ENCODE measurements around the gene FAM53C.
"Not testable (repeated sequence)": the region's sequence is repeated elsewhere in the genome, so short reads cannot be mapped to it uniquely, and the experiment has no call there.

FAM53C gene

DNA sequence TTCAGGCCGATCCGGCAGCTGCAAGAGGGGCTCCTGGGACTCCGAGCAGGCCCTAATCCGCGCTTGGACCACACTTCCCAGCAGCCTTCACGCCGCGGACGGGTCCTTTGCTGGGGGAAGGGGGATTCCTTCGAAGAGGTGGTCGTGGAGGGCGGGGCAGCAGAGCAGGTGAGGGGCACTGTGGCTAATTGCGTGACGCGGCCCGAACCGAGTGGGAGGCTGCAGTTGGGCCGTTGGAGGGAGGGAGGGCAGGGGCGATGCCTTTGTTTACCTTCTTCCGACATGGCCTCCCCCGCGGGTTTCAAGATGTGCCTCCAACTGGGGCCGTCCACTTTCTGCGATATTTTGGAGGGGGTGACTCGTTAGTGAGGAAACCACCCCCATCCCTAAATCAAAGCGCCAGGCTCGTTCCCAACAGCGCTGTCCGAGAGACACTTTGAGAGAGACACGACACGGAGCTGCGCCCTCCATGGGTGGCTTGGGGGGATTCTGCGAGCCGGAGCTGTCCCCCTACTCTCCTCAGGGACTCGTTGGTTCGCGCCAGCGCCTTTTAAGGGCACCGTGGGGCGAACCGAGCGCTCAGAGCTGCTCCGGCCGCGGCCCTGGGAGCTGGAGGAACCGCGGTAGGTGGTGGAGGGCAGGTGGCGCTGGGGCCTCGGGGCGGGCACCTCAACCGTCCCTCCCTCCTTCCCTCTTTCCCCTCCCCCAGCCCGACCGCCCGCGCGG is at the start of gene FAM53C:
TSS of gene FAM53C (plus strand) at position 582 of the 726 bp plus-strand sequence. CDS start 3,070 bp downstream, outside the sequence.
- DNase-seq, result peak; percentile 91

DNA sequence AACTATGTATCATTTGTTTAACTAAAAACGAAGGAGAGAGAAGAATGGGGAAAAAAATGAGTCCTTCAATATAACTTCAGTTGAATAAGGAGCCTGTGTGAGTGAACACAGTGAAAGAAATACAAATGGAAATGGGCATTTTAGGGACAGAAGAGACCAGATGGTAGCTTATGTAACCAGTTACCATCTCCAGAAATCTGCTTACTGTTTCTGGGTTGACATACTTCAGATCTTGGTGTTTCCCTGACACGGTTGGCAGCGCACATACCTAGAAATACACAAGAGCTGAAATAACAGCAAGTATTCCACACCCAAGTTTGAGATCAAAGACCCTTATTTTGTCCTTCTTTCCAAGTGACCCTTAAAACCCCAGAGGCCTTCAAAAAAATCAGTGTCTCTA is 48.8 kb upstream of the FAM53C start:
- DNase-seq, result no peak

DNA sequence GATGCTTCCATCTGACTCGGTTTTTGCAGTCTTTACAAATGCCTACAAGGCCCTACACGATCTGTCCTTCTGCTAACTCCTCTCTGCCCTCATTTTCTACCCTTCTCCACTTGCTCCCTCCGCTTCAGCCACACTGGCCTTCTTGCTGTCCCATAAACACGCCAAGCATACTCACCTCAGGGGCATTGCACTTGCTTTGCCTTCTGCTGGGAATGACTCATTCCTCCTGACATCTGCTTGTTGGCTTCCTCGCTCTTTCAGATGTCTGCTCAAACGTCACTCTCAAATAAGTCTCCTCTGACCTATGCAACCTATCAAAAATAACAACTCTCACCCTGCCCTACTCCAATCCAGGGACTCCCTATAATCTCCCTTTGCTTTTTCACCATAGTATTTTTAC is 34.7 kb upstream of the FAM53C start:
- DNase-seq, result no peak

DNA sequence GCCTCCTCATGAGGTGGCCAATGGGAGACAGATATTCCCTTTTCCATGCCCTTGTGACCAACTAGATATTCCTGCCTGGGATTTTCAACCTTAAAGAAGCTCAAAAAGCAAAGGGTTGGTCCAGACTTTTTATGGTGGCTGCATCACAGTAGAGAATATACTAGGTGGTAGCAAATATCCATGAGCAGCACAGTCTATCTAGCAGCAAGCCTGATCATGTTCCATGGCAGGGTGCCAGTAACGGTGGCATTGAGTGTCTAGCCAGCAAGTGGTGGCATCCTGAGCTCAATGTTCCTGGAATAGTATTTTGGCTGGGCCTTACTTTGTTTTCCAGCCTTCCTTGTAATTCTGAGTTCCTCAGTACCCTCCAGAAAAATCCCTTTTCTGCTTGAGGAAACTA is 32.3 kb upstream of the FAM53C start:
- no peak for DNase-seq

DNA sequence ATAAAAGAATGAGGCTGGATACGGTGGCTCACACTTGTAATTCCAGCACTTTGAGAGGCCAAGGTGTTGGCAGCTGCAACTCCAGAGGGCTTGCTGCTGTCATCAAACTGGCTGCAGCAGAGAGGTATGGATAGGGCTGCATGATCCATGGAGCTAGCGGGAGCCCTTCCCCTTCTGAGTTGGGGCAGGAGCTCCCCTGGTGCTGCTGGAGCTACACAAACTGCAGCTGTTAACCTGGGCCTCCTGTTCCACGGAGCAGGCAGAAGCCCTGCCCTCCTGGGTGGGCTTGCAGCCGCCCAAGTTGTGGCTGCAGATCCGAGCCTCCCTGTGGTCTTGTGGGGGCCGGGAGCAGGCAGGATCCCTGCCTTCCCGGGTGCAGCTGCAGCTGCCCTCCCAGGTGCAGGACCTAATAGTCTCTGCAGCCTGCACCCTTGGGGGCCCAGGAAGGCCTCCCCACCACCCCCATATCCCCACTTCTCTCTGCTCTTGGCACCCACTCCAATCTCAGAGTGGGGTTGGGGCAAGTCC is 22.3 kb upstream of the FAM53C start:
- DNase-seq, result no peak

- DNase-seq, result no peak
These were observed 21.7 kb upstream of the FAM53C start for GRCh38 chr5:138316355-138316754.

- not testable (repeated sequence) for DNase-seq
These were observed 19.9 kb upstream of the FAM53C start for GRCh38 chr5:138318211-138318610.

DNA sequence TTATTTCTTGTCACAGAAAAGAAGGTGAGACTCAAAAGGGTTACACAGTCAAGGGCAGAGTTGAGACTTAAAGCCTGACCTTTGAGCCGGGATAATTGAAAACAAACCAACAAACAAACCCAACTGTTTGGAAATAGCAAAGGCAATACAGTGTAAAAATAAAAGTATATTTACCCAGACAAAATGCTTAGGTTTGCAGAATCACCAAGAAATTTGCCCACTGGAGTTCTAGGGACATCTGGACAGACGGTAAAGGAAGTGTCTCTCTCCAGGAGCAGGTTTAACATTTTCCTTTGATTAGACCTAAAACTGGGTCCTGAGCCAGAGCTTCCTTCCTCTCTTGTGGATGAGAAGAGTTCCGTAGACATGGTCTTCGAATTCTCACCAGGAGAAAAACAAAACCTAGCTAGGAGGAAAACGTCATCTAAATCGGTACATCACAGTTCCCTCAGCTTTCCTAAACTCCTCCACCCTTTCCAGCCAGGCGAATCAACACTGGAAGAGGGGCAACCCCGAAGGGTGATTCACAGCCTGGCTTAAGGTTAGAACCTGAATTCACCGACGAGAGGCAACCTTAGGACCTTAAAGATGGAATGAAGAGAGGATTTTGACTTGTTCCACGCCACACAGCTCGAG is 7.1 kb upstream of the FAM53C start:
- DNase-seq, result no peak

- DNase-seq, result peak; percentile 95
These were observed 6.4 kb upstream of the FAM53C start, which contains the start of gene CDC25C for GRCh38 chr5:138331449-138332368. TSS of gene CDC25C (minus strand) at chr5:138331804. CDS start at chr5:138331180, 624 bp downstream.

- no peak for DNase-seq
These were observed 3.1 kb upstream of the FAM53C start for GRCh38 chr5:138334867-138335447.

DNA sequence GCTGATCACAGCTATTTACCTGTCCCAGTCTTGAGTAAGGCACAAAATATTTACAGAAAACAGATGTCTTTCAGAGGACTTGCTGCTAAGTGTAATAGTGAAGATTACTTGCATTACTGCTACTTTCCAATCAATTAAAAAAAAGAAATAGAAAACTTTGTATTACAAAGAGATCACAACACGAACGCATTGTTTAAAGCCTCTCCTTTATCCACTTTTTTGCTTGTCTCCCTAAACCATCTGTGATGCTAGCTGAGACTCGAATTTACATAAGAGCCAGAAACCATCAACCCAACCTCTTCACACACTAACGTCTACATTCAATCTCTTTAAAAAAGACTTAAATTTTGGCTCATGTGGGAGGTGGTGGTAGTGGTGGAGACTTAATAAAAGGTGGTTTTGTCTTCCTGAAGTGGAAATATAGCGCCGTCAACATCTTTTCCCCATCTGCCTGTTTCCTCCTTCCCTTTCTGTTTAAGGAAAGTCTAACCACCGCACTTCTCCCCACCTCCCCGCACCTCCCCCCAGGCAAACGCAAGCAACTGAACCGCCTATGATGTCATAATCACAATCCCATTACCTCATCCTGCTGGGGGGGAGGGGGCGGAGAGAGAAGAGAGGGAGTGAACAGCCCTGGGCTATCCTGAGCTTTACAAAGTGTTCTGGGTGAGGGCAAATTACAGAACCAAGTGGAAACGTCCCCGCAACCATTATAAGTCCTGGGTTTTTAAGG is 948 bp upstream of the FAM53C start:
- DNase-seq, result no peak

DNA sequence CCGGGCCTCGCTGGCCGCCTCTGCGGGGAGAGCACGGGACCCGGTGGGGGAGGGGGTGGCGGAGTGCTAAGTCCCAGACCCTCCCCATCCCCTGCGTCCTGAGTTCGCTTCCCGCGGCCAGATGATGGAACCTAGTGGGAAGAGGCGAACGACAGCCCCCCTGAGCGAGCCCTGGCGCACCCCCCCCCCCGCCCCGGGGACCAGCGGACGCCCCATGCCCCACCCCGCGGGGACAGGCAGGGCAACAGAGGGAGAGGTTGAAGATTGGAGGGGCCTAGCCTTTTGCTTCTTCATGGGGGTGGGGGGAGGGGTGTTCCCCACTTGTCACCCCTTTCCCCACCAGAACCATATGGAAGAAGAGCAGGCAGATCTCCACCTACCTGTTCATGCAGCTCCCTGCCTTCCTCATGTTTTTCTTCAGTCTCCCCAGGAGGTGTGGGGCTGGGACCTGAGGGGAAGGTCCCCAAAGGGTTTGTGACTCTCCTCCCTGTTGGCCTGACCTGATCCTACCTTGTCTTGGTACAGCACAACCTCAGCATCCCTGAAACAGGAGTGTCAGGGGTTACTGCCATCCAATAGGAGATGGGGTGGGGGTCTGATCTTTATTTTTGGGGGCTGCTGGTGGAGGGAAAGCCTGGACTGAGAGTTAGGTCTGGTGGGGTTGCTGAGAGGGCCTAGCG is 485 bp downstream of the FAM53C start:
- no peak for DNase-seq

- DNase-seq, result no peak
These were observed 1.0 kb downstream of the FAM53C start for GRCh38 chr5:138339091-138339456.

- no peak for DNase-seq
These were observed 1.4 kb downstream of the FAM53C start for GRCh38 chr5:138339464-138339863.

DNA sequence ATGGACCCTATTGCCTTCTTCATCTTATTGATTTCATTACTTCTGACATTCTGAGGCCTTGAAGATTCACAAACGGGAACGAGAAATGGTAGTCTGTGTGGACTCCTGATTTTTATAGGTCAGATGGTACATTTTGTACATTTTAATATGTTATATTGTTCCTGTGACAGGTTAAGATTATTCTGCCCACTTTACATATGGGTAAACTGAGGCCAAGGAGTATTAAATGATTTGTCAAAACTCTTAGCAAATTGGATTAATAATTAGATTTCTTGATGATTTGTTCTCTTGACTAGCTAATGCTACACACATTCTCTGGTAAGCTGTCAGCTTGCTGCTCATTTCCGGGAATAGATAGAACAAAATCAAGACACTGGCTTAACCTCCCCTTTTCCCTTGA is 1.9 kb downstream of the FAM53C start:
- DNase-seq, result no peak

DNA sequence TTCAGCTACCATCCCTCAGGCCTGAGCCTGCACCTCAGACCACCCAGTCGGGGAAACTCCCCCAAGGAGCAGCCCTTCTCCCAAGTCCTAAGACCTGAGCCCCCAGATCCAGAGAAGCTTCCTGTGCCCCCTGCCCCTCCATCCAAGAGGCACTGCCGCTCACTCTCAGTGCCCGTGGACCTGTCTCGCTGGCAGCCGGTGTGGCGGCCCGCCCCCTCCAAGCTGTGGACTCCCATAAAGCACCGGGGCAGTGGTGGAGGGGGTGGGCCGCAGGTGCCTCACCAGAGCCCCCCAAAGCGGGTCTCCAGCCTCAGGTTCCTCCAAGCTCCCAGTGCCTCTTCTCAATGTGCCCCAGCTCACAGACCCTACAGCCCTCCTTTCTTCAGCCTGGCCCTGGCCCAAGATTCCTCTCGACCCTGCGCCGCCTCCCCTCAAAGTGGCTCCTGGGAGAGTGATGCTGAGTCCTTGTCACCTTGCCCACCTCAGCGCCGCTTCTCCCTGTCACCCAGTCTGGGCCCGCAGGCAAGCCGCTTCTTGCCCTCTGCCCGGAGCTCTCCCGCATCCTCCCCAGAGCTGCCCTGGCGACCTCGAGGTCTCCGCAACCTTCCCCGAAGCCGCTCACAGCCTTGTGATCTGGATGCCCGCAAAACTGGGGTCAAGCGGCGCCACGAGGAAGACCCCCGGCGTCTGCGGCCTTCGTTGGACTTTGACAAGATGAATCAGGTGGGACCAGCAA is 7.0 kb downstream of the FAM53C start:
- no peak for DNase-seq

GRCh38 chr5:138346889-138347288 is 8.8 kb downstream of the FAM53C start:
- DNase-seq, result no peak

- DNase-seq, result no peak
These were observed 11.9 kb downstream of the FAM53C start for GRCh38 chr5:138349852-138350562.

DNA sequence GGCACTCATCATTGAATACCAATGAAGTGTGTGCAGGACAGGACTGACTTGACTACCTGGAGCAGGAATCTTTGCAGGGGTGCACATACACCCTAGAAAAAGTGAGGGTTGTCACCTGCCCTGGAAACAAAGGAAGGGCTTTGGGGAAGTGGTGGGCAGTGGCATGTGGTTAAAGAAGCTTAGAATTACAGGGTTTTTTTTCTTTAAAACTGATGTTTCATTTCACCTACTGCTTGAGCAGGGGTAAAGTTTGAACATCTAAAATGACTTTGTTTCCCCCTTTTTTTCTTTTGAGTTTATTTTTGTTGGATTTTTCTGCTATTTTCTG is 12.5 kb downstream of the FAM53C start:
- no peak for DNase-seq

DNA sequence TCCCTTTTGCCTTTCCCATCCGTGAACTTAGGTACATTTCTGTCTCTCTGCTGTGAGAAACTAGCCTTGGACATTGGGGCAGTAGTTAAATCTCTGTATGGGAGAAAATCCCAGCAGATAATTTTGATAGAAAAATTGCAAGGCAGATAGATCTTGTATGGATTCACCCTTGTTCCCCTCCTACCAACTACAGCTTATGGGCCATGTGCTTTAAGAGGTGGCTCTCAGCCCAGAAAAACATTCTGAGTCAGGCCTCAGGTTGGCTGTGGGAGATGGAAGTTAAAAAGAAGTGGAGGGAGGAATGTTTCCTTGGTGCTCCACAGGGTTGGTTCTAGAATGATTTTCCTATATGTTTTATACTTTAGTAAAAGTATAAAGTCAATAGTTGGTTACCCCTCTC is 13.0 kb downstream of the FAM53C start:
- DNase-seq, result no peak
